DOHH2 (cell line): ENCODE data around the gene ID2.

Source experiments
- EZH2phosphoT487 ChIP-seq: fragments of 200-600 bp; sonication (generic); IDR thresholded peaks from 2 replicates; pipeline ENCODE4 v1.6.1; 2017; ENCODE audit warnings: borderline replicate concordance, mild to moderate bottlenecking, antibody characterized with exemption, low read length, moderate library complexity, mixed read lengths
- TF ChIP-seq, protein P1 (sequence below): fragments of 200-600 bp; sonication (generic); IDR thresholded peaks from one replicate; pipeline ENCODE4 v1.5.1; 2014; ENCODE audit warnings: antibody characterized with exemption, mild to moderate bottlenecking, low read depth, low read length; ENCODE audit not compliant: poor library complexity, severe bottlenecking

DNA sequence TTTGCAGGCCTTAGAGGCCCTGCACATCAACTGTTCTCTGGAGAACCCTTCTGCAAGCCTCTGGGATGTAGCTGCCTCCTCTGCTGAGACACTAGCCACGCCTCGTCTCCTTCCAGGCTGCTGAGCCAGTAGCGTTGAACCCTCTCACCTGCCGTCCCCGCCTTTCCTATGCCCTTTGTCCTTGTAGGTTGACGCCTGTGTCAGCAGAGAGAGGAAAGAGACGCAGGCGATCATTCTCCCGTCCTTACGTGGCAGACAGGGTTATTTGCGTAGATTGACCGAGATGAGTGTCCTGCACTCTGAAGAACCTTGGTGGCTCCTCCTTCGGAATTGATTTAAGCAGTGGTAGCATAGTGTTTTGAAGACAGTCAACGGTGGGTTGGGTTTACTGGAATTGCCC, 27.8 kb downstream of the ID2 start:
- TF ChIP-seq, protein P1, sequence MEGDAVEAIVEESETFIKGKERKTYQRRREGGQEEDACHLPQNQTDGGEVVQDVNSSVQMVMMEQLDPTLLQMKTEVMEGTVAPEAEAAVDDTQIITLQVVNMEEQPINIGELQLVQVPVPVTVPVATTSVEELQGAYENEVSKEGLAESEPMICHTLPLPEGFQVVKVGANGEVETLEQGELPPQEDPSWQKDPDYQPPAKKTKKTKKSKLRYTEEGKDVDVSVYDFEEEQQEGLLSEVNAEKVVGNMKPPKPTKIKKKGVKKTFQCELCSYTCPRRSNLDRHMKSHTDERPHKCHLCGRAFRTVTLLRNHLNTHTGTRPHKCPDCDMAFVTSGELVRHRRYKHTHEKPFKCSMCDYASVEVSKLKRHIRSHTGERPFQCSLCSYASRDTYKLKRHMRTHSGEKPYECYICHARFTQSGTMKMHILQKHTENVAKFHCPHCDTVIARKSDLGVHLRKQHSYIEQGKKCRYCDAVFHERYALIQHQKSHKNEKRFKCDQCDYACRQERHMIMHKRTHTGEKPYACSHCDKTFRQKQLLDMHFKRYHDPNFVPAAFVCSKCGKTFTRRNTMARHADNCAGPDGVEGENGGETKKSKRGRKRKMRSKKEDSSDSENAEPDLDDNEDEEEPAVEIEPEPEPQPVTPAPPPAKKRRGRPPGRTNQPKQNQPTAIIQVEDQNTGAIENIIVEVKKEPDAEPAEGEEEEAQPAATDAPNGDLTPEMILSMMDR, result no peak
- TF ChIP-seq EZH2phosphoT487, result no peak
